NCI-H128 (cell line): ENCODE measurements around the gene CDHR5.

Source experiments
- DNase-seq: peaks from one replicate; lab custom pipeline; 2025; ENCODE audit not compliant: unreplicated experiment; lab: John Stamatoyannopoulos, UW

Gene CDHR5

DNA sequence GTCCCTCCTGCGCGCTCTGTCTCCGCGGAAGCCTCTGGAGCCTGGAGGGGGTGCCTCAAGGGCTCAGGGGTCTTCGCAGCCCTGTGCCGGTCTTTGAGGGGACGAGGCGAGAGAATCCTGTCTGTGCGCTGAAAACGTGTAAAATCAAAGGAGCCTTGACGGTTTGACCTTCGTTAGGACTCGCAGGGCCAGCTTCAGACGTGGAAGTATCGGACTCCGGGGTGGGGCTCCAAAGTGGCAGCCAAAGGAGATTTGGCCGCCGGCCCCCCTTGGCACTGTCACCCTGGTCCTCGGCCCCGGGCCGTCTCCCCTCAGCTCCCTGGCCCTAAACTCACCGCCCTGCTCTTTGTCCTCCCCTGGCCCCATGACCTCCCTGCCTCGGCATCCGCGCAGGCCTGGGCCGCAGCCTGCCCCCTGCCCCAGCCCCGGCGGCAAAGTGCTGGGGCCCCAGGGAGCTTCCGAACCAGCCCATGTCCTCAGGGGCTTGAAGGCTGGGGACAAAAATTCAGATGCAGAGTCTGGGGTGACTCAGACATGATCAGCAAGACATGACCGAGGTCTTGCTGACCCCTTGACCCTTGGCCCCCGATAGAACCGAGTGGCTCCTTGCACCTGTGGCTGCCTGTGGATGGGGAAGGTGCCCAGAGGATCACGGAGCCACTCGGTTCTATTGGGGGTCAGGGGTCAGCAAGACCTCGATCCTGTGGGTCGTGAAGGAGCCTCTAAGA is 55.4 kb downstream of the CDHR5 start:
- DNase-seq = no peak

GRCh38 chr11:568306-569157 is 56.2 kb downstream of the CDHR5 start:
- DNase-seq = peak; percentile 92

GRCh38 chr11:567629-568292 is 57.0 kb downstream of the CDHR5 start:
- no peak for DNase-seq

DNA sequence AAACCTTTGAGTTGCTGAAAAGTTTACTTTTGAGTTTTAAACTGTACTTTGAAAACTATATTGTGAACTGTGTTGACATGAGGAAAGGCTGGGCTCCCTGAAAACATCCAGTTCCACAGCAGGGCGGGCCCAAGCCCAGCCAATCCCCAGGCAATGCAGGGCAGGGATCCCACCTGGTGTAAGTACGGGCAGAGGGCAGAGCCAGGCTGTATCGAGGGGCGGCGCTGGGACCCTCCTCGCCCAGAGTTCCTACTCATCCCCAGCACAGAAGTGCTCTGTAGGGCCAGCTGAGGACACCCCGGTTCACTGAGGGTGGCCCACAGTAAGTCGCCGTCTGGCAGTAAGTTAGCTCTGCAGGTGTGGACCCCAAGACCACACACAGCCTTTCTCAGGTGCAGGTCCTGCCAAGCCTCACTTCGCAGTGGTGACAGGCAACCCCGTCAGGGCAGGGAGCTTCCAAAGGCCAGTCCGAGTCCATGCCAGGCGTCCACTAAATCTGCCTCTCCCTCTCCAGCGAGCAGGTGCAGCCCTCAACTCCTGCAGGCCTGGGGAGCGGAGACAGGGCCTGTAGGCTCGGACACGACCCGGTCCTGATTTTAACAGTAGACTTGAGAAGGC is 57.6 kb downstream of the CDHR5 start:
- DNase-seq = no peak
